SK-MEL-5 (cell line): Measurements from ENCODE around the gene AGAP1. TPM values are rescaled to one million over a fixed set of nuclear protein-coding genes. Genes with fewer than 3 reads are reported as not detected.
"Not testable (repeated sequence)": the region's sequence is repeated elsewhere in the genome, so short reads cannot be mapped to it uniquely, and the experiment has no call there.

Experiments
- DNase-seq: peaks from one replicate; pipeline ENCODE4 v3.0.0-alpha.2; 2016; ENCODE audit warnings: low read depth, low spot score
- in situ Hi-C: cut with HindIII; loops from 2 replicates; pipeline ENCODE4 v1.10.0; 2016; ENCODE audit warnings: low sequenced_read_pairs, high pct_unique_total_duplicates, low pct_unique_long_range_greater_than_20kb
- total RNA-seq: library from RNA; depleted of rRNA; stranded (reverse); fragments of >200 nt; shearing (Covaris generic); gene quantifications from 2 replicates; pipeline ENCODE4 v1.2.3, GENCODE V29; 2014

AGAP1 gene
- total RNA-seq, 1 experiment from 2014 or later, result 16.4 TPM

- DNase-seq, result no peak
- in situ Hi-C loops, result no loop called here
Measured at GRCh38 chr2:236124182-236124893, 630.5 kb downstream of the AGAP1 start.

- in situ Hi-C loops, result no loop called here
- no peak for DNase-seq
Measured at GRCh38 chr2:236125541-236125940, 631.7 kb downstream of the AGAP1 start.

GRCh38 chr2:236127010-236127409, 633.2 kb downstream of the AGAP1 start:
- in situ Hi-C loops, result no loop called here

GRCh38 chr2:236128321-236128720, 634.5 kb downstream of the AGAP1 start:
- no peak for DNase-seq
- in situ Hi-C loops, result no loop called here

More at GRCh38 chr2:236127010-236127409, 633.2 kb downstream of the AGAP1 start:
- DNase-seq, result no peak

GRCh38 chr2:236129935-236130334, 636.1 kb downstream of the AGAP1 start:
- in situ Hi-C loops, result no loop called here

GRCh38 chr2:236130349-236130998, 636.6 kb downstream of the AGAP1 start:
- in situ Hi-C loops, result no loop called here

More at GRCh38 chr2:236129935-236130334, 636.1 kb downstream of the AGAP1 start:
- DNase-seq, result no peak

GRCh38 chr2:236131073-236131692, 637.3 kb downstream of the AGAP1 start:
- in situ Hi-C loops, result no loop called here
- no peak for DNase-seq

More at GRCh38 chr2:236130349-236130998, 636.6 kb downstream of the AGAP1 start:
- DNase-seq, result no peak

- in situ Hi-C loops, result no loop called here
- DNase-seq, result no peak
Measured at GRCh38 chr2:236133410-236134012, 639.7 kb downstream of the AGAP1 start.

- no peak for DNase-seq
- in situ Hi-C loops, result no loop called here
Measured at GRCh38 chr2:236136538-236136937, 642.7 kb downstream of the AGAP1 start.

- DNase-seq, result no peak
- in situ Hi-C loops, result no loop called here
Measured at GRCh38 chr2:236137066-236137465, 643.2 kb downstream of the AGAP1 start.

- not testable (repeated sequence) for DNase-seq
Measured at GRCh38 chr2:236141616-236142015, 647.8 kb downstream of the AGAP1 start.

GRCh38 chr2:236143811-236144210, 650.0 kb downstream of the AGAP1 start:
- in situ Hi-C loops, result no loop called here
- no peak for DNase-seq

More at GRCh38 chr2:236141616-236142015, 647.8 kb downstream of the AGAP1 start:
- in situ Hi-C loops, result not testable (repeated sequence)

- in situ Hi-C loops, result no loop called here
- DNase-seq, result no peak
Measured at GRCh38 chr2:236146436-236146835, 652.6 kb downstream of the AGAP1 start.

- no peak for DNase-seq
- in situ Hi-C loops, result no loop called here
Measured at GRCh38 chr2:236155406-236155805, 661.6 kb downstream of the AGAP1 start.

- DNase-seq, result no peak
- in situ Hi-C loops, result no loop called here
Measured at GRCh38 chr2:236156095-236156859, 662.4 kb downstream of the AGAP1 start.

- DNase-seq, result no peak
- in situ Hi-C loops, result no loop called here
Measured at GRCh38 chr2:236156860-236157194, 663.0 kb downstream of the AGAP1 start.

- in situ Hi-C loops, result no loop called here
- no peak for DNase-seq
Measured at GRCh38 chr2:236157366-236157765, 663.5 kb downstream of the AGAP1 start.
